DMS114 treated with DMSO at 0.1 percent for 48 hours (cell line): ENCODE measurements around the gene CYP8B1.
"Not testable (repeated sequence)": the region's sequence is repeated elsewhere in the genome, so short reads cannot be mapped to it uniquely, and the experiment has no call there.

Experiments used
- DNase-seq: peaks from one replicate; lab custom pipeline; 2025; ENCODE audit not compliant: unreplicated experiment; lab: John Stamatoyannopoulos, UW

The CYP8B1 gene

GRCh38 chr3:42887084-42887483, 11.4 kb upstream of the CYP8B1 start:
- DNase-seq = no peak

- DNase-seq = no peak
Observed at GRCh38 chr3:42886294-42886822, 10.7 kb upstream of the CYP8B1 start.

- no peak for DNase-seq
Observed at GRCh38 chr3:42884324-42884723, 8.6 kb upstream of the CYP8B1 start.

- DNase-seq = not testable (repeated sequence)
Observed at GRCh38 chr3:42883251-42883930, 7.7 kb upstream of the CYP8B1 start.

GRCh38 chr3:42880601-42881451, 5.1 kb upstream of the CYP8B1 start:
- DNase-seq = peak; percentile 51

GRCh38 chr3:42880183-42880582, 4.5 kb upstream of the CYP8B1 start:
- no peak for DNase-seq

GRCh38 chr3:42877881-42878280, 2.2 kb upstream of the CYP8B1 start:
- no peak for DNase-seq

GRCh38 chr3:42876940-42877720, 1.5 kb upstream of the CYP8B1 start:
- no peak for DNase-seq

GRCh38 chr3:42876401-42876800, 722 bp upstream of the CYP8B1 start:
- no peak for DNase-seq

- no peak for DNase-seq
Observed at GRCh38 chr3:42874749-42875148, 930 bp downstream of the CYP8B1 start.

GRCh38 chr3:42873221-42873982, 2.3 kb downstream of the CYP8B1 start:
- no peak for DNase-seq

- no peak for DNase-seq
Observed at GRCh38 chr3:42872718-42873117, 3.0 kb downstream of the CYP8B1 start.

GRCh38 chr3:42871592-42872196, 4.0 kb downstream of the CYP8B1 start:
- DNase-seq = no peak

- no peak for DNase-seq
Observed at GRCh38 chr3:42868841-42869240, 6.8 kb downstream of the CYP8B1 start.

- no peak for DNase-seq
Observed at GRCh38 chr3:42867138-42867537, 8.5 kb downstream of the CYP8B1 start.

- no peak for DNase-seq
Observed at GRCh38 chr3:42865256-42865655, 10.4 kb downstream of the CYP8B1 start.

- no peak for DNase-seq
Observed at GRCh38 chr3:42864321-42864950, 11.2 kb downstream of the CYP8B1 start.

GRCh38 chr3:42856544-42856943, 19.1 kb downstream of the CYP8B1 start:
- DNase-seq = no peak

GRCh38 chr3:42855547-42856380, 19.9 kb downstream of the CYP8B1 start:
- no peak for DNase-seq
